HG03432 (cell line): ENCODE results near the gene SLC18A3.

Experiments
- ATAC-seq: cut with Tn5 transposase; IDR thresholded peaks from one replicate; pipeline ENCODE4 v1.9.1; 2021; ENCODE audit warnings: mild to moderate bottlenecking, moderate library complexity; ENCODE audit not compliant: unreplicated experiment

SLC18A3 gene

DNA sequence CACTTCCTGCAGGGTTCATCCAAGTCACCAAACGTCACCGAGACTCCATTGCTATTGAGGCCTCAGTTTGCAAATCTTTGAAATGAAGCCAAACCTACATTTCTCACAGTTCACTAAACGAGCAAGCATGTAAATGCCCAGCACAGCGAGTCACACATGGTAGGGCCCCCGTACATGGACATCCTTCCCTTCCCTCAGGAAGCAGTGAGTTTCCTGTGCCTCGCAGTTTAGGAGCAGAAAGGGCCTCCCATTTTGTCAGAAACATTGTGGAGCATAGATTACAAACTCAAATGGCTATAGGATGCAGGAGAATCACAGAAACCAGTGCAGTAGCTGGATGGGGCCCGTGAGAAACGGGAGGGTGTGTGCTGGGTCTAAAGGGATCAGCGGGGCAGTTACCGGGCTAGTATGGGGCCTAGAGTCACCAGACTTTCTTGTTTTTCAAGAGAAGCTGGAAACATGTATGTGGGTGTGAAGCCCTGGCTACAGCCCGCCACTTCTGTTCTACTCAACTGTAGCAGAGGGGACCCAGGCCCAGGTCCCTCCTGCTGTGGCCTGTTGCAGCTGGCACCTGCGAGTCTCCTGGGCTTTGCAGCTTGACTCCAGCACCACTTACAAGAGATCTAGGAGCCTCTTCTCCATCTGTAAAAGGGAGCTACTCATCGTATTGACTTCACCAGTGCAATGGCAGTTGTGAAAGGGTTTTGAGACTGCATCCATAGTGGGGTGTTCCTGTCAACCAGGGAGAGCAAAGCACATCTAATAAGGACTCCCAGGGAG lies 14.2 kb upstream of the SLC18A3 start:
- no peak for ATAC-seq

GRCh38 chr10:49596493-49596809 lies 13.7 kb upstream of the SLC18A3 start:
- ATAC-seq, result no peak

GRCh38 chr10:49596836-49597235 lies 13.3 kb upstream of the SLC18A3 start:
- no peak for ATAC-seq

GRCh38 chr10:49597426-49598163 lies 12.5 kb upstream of the SLC18A3 start:
- no peak for ATAC-seq

DNA sequence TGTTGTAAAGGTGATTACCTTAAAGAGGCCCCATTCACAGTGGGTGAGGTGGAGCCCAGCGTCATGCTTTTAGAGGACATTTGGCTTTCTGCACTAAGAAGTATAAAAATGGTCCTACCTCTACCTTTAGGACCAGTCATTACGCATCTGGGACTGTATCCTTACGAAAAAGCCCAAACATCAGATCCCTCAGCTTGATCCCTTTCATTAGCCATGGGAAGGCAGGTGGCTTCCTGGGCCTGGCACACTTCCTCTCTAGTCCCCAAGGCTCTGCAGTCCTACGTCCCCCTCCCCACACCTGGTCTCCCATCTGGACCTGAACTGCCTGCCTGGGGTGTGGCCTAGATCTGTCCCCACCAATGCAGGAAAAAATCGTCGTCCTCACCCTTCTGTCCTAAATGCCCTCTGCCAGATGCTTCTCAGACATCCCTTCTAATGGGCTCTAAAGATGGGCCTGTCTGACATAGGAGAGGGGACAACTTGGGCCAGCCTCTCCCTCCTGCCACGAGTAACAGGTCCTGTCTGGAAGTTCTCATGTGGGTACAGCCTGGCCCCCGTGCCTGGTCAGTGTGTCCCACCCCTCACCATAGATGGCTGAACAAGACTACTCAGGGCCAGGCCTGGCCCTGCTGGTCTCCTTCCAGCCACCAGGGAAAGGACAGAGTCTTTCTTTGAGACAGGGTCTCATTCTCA lies 11.8 kb upstream of the SLC18A3 start:
- no peak for ATAC-seq

GRCh38 chr10:49598986-49599385 lies 11.1 kb upstream of the SLC18A3 start:
- ATAC-seq, result no peak

GRCh38 chr10:49599546-49599945 lies 10.6 kb upstream of the SLC18A3 start:
- no peak for ATAC-seq

GRCh38 chr10:49600046-49600445 lies 10.1 kb upstream of the SLC18A3 start:
- ATAC-seq, result no peak

GRCh38 chr10:49600781-49601400 lies 9.2 kb upstream of the SLC18A3 start:
- ATAC-seq, result no peak

DNA sequence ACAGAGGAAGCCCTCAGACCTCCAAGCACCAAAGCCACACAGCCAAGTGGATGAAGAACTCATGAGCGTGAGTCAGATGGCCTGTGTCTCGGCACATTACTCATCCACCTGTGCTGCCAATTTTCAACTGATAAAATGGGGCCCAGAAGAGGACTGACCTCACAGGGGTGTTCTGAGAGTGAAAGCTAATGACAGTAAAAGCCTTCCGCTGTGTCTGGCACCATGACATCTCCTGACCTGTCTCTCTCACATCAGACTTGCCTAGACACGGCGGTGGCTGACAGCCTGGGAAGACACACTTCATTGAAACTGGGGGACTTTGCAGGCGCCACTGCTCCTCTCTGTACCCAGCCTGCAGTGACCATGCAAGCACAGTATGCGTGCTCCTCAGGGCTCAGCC lies 8.3 kb upstream of the SLC18A3 start:
- no peak for ATAC-seq

GRCh38 chr10:49602380-49603023 lies 7.6 kb upstream of the SLC18A3 start:
- ATAC-seq, result no peak

- ATAC-seq, result no peak
Observed at GRCh38 chr10:49605216-49605938, 4.7 kb upstream of the SLC18A3 start.

- no peak for ATAC-seq
Observed at GRCh38 chr10:49605939-49606509, 4.1 kb upstream of the SLC18A3 start.

DNA sequence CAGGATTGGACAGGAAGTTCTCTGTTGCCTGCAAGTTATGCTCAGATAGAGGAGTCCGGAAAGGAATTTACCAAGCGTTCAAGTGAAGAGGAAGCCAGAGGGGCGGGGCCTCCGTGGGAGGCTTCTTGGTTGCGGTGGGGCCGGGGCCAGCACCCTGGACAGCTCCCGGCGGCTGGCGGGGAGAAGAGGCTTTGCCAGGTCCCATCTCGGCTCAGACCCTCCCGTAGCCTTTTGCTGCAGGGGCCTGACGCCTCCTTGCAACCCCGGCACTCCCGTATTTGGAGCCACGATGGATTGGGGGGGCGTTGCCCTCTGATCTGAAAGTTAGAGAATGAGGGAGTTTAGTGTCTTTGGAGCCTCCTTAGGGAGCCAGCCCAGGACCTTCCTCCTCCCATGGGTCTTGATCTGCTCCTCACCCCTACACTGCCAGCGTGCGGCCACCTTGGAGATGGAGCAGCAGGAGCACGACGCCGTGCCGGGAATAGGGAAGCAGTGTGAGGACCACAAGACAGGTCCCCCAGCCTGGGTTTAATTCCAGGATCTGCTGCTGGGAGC lies 3.1 kb upstream of the SLC18A3 start:
- ATAC-seq, result peak; percentile 82

DNA sequence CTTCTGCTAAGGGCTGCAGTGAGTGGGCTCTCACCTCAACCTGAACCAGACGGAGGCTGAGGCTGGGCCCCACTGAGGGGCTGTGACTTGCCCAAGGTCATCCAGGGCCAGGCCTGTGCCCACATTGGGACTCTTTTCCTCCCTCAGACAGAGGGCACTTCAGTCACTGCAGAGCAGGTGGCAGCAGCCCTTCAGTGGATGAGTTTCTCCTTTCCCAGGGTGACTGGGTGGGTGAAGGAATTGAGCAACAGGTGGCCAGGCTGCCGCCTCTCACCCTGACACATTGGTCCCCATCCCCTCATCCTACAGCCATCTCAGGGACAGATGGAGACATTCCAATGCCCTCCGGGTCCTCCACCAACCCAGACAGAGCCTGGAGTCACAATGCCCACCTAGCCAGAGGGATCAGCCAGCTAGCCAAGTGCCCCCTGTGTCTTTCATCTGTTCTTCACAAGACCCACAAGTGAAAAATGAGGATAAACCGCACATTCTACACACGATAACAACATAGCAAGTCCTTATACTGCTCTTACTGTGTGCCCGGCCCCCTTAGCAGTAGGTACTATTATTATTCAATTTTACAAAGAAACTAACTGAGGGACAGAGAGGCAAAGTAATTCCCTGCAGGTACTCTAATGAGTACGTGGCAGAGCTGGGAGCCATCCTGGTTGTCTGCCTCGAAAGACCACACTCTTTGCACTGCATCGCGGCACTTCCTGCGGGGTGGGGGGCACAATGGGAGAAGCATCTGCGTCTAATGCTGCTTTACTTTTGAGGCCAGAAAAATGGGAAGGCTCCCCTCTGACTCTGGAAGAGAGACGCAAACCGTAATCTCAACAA lies 1.7 kb upstream of the SLC18A3 start:
- no peak for ATAC-seq

- ATAC-seq, result no peak
Observed at GRCh38 chr10:49609006-49609282, 1.2 kb upstream of the SLC18A3 start.

DNA sequence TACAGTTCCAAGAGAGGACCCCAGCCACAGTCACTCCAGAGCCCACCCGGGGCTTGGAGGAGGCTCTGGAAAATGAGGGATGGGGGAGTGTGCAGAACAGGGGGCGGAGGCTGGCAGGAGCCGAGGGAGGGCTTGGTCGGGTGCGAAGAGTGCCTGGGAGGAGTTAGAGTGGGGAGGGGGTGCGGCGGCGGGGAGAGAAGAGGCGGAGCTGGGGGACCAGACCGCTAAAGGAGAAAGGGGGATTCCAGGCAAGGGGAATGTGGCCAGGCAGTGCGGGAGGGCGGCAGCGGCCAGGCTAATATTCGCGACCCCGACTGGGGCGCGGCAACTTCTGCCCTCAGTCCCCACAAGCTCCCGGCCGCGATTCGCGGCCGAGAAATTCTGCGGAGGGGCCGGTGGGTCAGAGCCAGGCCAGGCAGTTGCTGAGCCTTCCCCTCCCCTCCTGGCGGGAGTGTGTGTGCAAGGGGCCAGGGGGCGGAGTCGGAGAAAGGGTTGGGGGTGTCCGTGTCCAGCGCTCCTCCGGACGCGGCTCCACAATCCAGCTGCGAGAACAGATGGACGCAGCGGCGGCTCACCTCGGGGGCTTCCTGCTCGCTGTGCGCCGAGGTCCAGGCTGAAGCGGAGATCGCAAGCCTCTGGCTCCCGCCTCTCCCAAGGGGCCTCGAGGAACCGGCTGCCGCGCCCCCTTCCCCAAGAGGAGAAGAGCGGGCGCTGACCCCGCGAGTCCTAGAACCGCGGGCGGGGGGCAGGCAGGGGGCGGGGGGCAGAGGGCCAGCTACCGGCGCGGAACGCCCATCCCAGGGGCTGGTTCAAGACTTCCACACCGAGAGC lies 612 bp upstream of the SLC18A3 start:
- ATAC-seq, result no peak

DNA sequence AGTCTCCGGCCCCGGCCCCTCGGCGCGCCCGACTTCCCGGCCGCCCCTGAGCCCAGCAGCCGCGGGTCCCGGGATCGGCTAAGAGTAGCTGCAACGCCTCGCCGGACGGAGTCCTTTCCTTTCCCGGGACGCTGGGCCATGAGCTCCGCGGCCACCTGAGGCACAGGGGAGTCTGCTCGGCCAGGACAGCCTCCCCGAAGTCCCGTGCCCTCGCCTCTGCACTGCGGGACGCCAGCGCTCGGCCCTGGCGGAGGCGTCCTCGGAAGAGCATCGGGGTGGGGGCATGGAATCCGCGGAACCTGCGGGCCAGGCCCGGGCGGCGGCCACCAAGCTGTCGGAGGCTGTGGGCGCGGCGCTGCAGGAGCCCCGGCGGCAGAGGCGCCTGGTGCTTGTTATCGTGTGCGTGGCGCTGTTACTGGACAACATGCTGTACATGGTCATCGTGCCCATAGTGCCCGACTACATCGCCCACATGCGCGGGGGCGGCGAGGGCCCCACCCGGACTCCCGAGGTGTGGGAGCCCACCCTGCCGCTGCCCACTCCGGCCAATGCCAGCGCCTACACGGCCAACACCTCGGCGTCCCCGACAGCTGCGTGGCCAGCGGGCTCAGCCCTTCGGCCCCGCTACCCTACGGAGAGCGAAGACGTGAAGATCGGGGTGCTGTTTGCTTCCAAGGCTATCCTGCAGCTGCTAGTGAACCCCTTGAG lies 502 bp downstream of the SLC18A3 start:
- ATAC-seq, result no peak
